Stomach (tissue), 4 donors: ENCODE results near the gene POU2AF2.
"Not testable (repeated sequence)": the region's sequence is repeated elsewhere in the genome, so short reads cannot be mapped to it uniquely, and the experiment has no call there.

Source experiments
- CTCF ChIP-seq, 7 experiments: fragments of 450-650 bp in 4 of 7; fragments of 200-600 bp in 3 of 7; sonication (generic) in 3 of 7; IDR thresholded peaks; one replicate each; pipeline ENCODE4 v1.5.1; 2016 to 2019; ENCODE audit warnings: antibody characterized with exemption in 7 of 7, control low read depth in 2 of 7, mild to moderate bottlenecking in 1 of 7
- EP300 ChIP-seq: sonication (generic); formaldehyde crosslinking; IDR thresholded peaks from one replicate; pipeline ENCODE4 v1.6.1; 2017; ENCODE audit warnings: antibody characterized with exemption
- POLR2A ChIP-seq, 4 donors: fragments of 450-650 bp; IDR thresholded peaks; one replicate each; pipeline ENCODE4 v1.6.1; 2016; ENCODE audit warnings: antibody characterized with exemption in 4 of 4, control low read depth in 2 of 4, mild to moderate bottlenecking in 1 of 4, moderate library complexity in 1 of 4
- POLR2AphosphoS5 ChIP-seq, 3 donors: sonication (generic); formaldehyde crosslinking; IDR thresholded peaks; one replicate each; pipeline ENCODE4 v1.6.1; 2016; ENCODE audit warnings: antibody characterized with exemption in 3 of 3

DNA sequence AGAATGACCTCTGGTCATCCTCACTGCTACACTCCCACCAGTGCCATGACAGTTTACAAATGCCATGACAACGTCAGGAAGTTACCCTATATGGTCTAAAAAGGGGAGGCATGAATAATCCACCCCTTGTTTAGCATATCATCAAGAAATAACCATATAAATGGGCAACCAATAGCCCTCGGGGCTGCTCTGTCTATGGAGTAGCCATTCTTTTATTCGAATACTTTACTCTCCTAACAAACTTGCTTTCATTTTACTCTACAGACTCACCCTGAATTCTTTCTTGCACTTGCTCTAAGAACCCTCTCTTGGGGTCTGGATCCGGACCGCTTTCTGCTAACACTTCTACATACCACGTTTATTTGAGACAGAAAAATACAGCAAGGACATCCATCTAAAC, 74.7 kb downstream of the POU2AF2 start:
- not testable (repeated sequence) for TF ChIP-seq POLR2A (IDR thresholded peaks at IDR 0.05); CTCF (IDR thresholded peaks at IDR 0.05); EP300; POLR2AphosphoS5 (IDR thresholded peaks at IDR 0.05)
